Osteocyte (in vitro differentiated cells): ENCODE results near the gene RAC2. TPM values are rescaled to one million over a fixed set of nuclear protein-coding genes. Genes with fewer than 3 reads are reported as not detected.
A peak's percentile ranks its signal among the peaks of the same experiment; 100 is the strongest.

Source experiments
- DNase-seq: peaks from one replicate; pipeline ENCODE4 v3.0.0; 2021; ENCODE audit warnings: mixed read lengths; ENCODE audit not compliant: unreplicated experiment; ENCODE audit errors: extremely low spot score
- H3K27ac Mint-ChIP-seq: one replicate; pipeline ENCODE4 v1.8.0; 2021; ENCODE audit warnings: mild to moderate bottlenecking, mixed read lengths; ENCODE audit not compliant: unreplicated experiment
- H3K27me3 Mint-ChIP-seq: one replicate; pipeline ENCODE4 v1.8.0; 2021; ENCODE audit warnings: mixed read lengths; ENCODE audit not compliant: unreplicated experiment
- H3K36me3 Mint-ChIP-seq: one replicate; pipeline ENCODE4 v1.8.0; 2021; ENCODE audit warnings: mixed read lengths; ENCODE audit not compliant: unreplicated experiment
- H3K4me1 Mint-ChIP-seq: one replicate; pipeline ENCODE4 v1.8.0; 2021; ENCODE audit warnings: mixed read lengths; ENCODE audit not compliant: unreplicated experiment
- H3K4me3 Mint-ChIP-seq: one replicate; pipeline ENCODE4 v1.8.0; 2021; ENCODE audit warnings: mild to moderate bottlenecking, moderate library complexity, mixed read lengths; ENCODE audit not compliant: unreplicated experiment
- H3K9me3 Mint-ChIP-seq: one replicate; pipeline ENCODE4 v1.8.0; 2021; ENCODE audit warnings: mixed read lengths; ENCODE audit not compliant: unreplicated experiment
- CTCF ChIP-seq: fragments of 200-600 bp; sonication (generic); IDR thresholded peaks from 2 replicates; pipeline ENCODE4 v1.5.0; 2021; ENCODE audit warnings: antibody characterized with exemption, mild to moderate bottlenecking, moderate library complexity
- total RNA-seq: library from RNA; stranded (reverse); gene quantifications from 2 replicates; pipeline ENCODE4 v1.2.1, GENCODE V29; 2021

The RAC2 gene
- total RNA-seq, 1 donor from 2014 or later: not detected

GRCh38 chr22:37192204-37192603 is 51.9 kb downstream of the RAC2 start:
- no peak for DNase-seq
- Mint-ChIP-seq H3K9me3 (no peaks in the 10 kb centered on the region), H3K27ac (no peak overlapping the region), H3K4me1 (peaks cover 32% of the 10 kb centered on the region), H3K36me3 (peaks cover 3% of the 10 kb centered on the region), H3K27me3 (no peaks in the 10 kb centered on the region), H3K4me3 (no peak overlapping the region)
- no peak for TF ChIP-seq CTCF

- DNase-seq: no peak
- Mint-ChIP-seq H3K27ac (no peak overlapping the region), H3K4me1 (peaks cover 34% of the 10 kb centered on the region), H3K4me3 (no peak overlapping the region), H3K9me3 (no peaks in the 10 kb centered on the region), H3K27me3 (no peaks in the 10 kb centered on the region), H3K36me3 (peaks cover 3% of the 10 kb centered on the region)
- TF ChIP-seq CTCF: no peak
These were observed 53.7 kb downstream of the RAC2 start for GRCh38 chr22:37190262-37190780.

GRCh38 chr22:37188901-37189466 is 55.1 kb downstream of the RAC2 start:
- H3K4me3 Mint-ChIP-seq: no peak overlapping the region
- H3K27me3 Mint-ChIP-seq: no peaks in the 10 kb centered on the region
- no peak for DNase-seq
- no peaks in the 10 kb centered on the region for H3K9me3 Mint-ChIP-seq
- no peak for TF ChIP-seq CTCF
- H3K27ac Mint-ChIP-seq: peak overlapping the region; percentile 87
- peaks cover 34% of the 10 kb centered on the region for H3K4me1 Mint-ChIP-seq
- H3K36me3 Mint-ChIP-seq: peaks cover 7% of the 10 kb centered on the region

DNA sequence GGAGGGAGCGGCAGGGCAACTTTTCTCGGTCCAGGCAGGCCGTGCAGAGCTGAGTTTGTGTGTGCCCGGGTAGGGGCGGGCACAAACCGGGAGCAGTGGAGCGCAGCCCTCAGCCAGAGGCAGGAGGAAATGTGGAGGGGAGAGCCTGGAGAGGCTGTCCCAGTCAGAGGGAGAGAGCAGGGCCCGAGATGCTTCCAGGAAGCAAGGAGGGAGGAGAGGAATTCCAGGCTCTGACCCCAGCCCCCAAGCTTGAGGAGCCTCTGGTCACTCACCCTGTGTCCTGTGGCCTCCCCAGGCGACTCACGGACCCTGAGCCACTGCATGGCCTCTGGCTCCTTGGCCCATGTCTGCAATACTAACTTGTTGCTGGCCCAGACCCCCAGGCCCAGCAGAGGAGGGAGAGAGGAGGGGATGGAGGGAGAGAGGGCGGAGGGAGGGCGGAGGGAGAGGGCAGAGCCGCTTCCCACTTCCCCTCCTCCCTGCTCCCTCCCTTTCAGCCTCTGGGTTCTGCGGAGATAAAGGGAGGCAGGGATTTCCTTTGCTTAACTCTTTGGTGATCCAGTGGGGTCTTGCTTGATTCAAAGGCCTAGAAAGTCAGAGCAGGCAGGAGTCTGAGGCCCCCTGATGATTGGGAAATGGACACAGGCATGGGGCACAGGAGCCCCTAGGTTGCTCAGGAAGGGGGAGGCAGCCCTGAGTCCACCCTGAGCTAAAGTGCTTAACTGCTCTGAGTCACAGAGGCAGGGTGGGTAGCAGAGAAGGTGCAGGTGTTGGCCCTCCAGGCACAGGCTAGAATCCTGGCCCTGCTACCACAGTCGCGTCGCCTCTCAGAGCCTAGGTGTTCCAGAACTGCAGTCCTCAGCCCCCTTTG is 55.9 kb downstream of the RAC2 start, which contains the start of gene C1QTNF6:
Gene C1QTNF6, minus strand, starts transcription at position 357 of the 871 bp plus-strand sequence. Its CDS starts 34 bp downstream, at position 323.
- H3K27ac Mint-ChIP-seq: peak within 1 kb of the TSS; percentile 87
- no peak for TF ChIP-seq CTCF
- H3K36me3 Mint-ChIP-seq: peaks cover 7% of the 10 kb centered on the region
- no peaks in the 10 kb centered on the region for H3K27me3 Mint-ChIP-seq
- no peak for DNase-seq
- H3K4me1 Mint-ChIP-seq: peaks cover 34% of the 10 kb centered on the region
- H3K4me3 Mint-ChIP-seq: peak within 1 kb of the TSS; percentile 77
- H3K9me3 Mint-ChIP-seq: no peaks in the 10 kb centered on the region

- TF ChIP-seq CTCF: no peak
- Mint-ChIP-seq H3K4me1 (peaks cover 34% of the 10 kb centered on the region), H3K36me3 (peaks cover 7% of the 10 kb centered on the region), H3K27me3 (no peaks in the 10 kb centered on the region), H3K9me3 (no peaks in the 10 kb centered on the region), H3K27ac (peak overlapping the region; percentile 87), H3K4me3 (peak overlapping the region; percentile 77)
- no peak for DNase-seq
These were observed 56.5 kb downstream of the RAC2 start for GRCh38 chr22:37187552-37187890.
